A673 (cell line): ENCODE data around the gene FDX1.
"Not testable (repeated sequence)": the region's sequence is repeated elsewhere in the genome, so short reads cannot be mapped to it uniquely, and the experiment has no call there.

Source experiments
- CTCF ChIP-seq: fragments of 300-800, 200-600 bp; sonication (generic); conservative IDR thresholded peaks from 2 replicates; pipeline ENCODE4 v1.5.1; 2017; ENCODE audit warnings: low read depth, mild to moderate bottlenecking, antibody characterized with exemption, low read length, moderate library complexity, mixed read lengths
- EZH2 ChIP-seq: fragments of 200-600 bp; sonication (generic); IDR thresholded peaks from 2 replicates; pipeline ENCODE4 v1.6.1; 2017; ENCODE audit warnings: borderline replicate concordance, low read depth, mild to moderate bottlenecking, mixed read lengths, antibody characterized with exemption, low read length; ENCODE audit not compliant: poor library complexity, severe bottlenecking

GRCh38 chr11:110397668-110398286 lies 32.0 kb upstream of the FDX1 start:
- TF ChIP-seq CTCF, EZH2: not testable (repeated sequence)
